SK-N-SH (cell line): ENCODE measurements around the gene NT5C.

ENCODE experiments used
- NFIC ChIP-seq: IDR thresholded peaks from 2 replicates; pipeline ENCODE4 v1.4.0; 2012; ENCODE audit warnings: borderline replicate concordance
- RAD21 ChIP-seq: IDR thresholded peaks from 2 replicates; pipeline ENCODE4 v1.6.1; 2012; ENCODE audit warnings: mild to moderate bottlenecking, low read length
- TF ChIP-seq, protein P1 (sequence below): fragments of 200-600 bp; sonication (generic); IDR thresholded peaks from 2 replicates; pipeline ENCODE4 v1.6.1; 2017; ENCODE audit warnings: antibody characterized with exemption, mild to moderate bottlenecking, moderate library complexity

DNA sequence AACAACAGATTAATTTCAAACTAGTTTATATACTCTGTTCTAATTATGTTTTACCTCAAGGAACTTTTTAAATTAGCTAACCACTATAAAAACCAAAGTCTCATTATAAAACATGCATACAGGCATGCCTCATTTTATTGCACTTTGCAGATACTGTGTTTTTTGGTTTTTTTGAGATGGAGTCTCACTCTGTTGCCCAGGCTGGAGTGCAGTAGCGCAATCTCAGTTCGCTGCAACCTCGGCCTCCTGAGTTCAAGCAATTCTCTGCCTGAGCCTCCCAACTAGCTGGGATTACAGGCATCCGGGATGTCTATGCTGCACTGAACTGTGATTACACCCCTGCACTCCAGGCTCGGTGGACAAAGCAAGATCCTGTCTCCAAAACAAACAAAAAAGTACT, 31.5 kb upstream of the NT5C start:
- no peak for TF ChIP-seq RAD21
- TF ChIP-seq, protein P1, sequence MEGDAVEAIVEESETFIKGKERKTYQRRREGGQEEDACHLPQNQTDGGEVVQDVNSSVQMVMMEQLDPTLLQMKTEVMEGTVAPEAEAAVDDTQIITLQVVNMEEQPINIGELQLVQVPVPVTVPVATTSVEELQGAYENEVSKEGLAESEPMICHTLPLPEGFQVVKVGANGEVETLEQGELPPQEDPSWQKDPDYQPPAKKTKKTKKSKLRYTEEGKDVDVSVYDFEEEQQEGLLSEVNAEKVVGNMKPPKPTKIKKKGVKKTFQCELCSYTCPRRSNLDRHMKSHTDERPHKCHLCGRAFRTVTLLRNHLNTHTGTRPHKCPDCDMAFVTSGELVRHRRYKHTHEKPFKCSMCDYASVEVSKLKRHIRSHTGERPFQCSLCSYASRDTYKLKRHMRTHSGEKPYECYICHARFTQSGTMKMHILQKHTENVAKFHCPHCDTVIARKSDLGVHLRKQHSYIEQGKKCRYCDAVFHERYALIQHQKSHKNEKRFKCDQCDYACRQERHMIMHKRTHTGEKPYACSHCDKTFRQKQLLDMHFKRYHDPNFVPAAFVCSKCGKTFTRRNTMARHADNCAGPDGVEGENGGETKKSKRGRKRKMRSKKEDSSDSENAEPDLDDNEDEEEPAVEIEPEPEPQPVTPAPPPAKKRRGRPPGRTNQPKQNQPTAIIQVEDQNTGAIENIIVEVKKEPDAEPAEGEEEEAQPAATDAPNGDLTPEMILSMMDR, result no peak
- TF ChIP-seq NFIC, result no peak
